Osteoblast (primary cell): ENCODE measurements around the gene TSPAN4. TPM values are rescaled to one million over a fixed set of nuclear protein-coding genes. Genes with fewer than 3 reads are reported as not detected.
A peak's percentile ranks its signal among the peaks of the same experiment; 100 is the strongest.

Source experiments
- DNase-seq: peaks from one replicate; pipeline ENCODE4 v3.0.0; 2011; ENCODE audit warnings: low spot score, mixed read lengths; ENCODE audit not compliant: insufficient read length; ENCODE audit errors: missing footprints
- H2AFZ ChIP-seq: 2 replicates; pipeline ENCODE4 v1.6.0; 2011; ENCODE audit warnings: mild to moderate bottlenecking, low read length
- H3K27ac ChIP-seq: 2 replicates; pipeline ENCODE4 v1.5.1; 2011; ENCODE audit warnings: mild to moderate bottlenecking, low read depth, low read length, moderate library complexity
- H3K27me3 ChIP-seq: 2 replicates; pipeline ENCODE4 v1.6.0; 2012; ENCODE audit warnings: mild to moderate bottlenecking, control low read depth, inconsistent platforms, low read length, moderate library complexity; ENCODE audit not compliant: insufficient read depth
- H3K36me3 ChIP-seq: 2 replicates; pipeline ENCODE4 v1.5.1; 2011; ENCODE audit warnings: mild to moderate bottlenecking, low read length, control low read depth, moderate library complexity; ENCODE audit not compliant: insufficient read depth
- H3K4me1 ChIP-seq: 2 replicates; pipeline ENCODE4 v1.5.1; 2011; ENCODE audit warnings: mild to moderate bottlenecking, low read length, control low read depth, moderate library complexity; ENCODE audit not compliant: insufficient read depth
- H3K4me2 ChIP-seq: 2 replicates; pipeline ENCODE4 v1.6.0; 2011; ENCODE audit warnings: mild to moderate bottlenecking, low read length; ENCODE audit not compliant: insufficient read depth
- H3K4me3 ChIP-seq: fragments of 200-600 bp; sonication (generic); 3 replicates; pipeline ENCODE4 v1.5.1; 2012; ENCODE audit warnings: mild to moderate bottlenecking, low read length, inconsistent platforms; ENCODE audit not compliant: insufficient read depth
- H3K79me2 ChIP-seq: 2 replicates; pipeline ENCODE4 v1.6.0; 2012; ENCODE audit warnings: mild to moderate bottlenecking, low read length, control low read depth, inconsistent platforms; ENCODE audit not compliant: insufficient read depth
- H3K9me3 ChIP-seq: 2 replicates; pipeline ENCODE4 v1.5.1; 2011; ENCODE audit warnings: low read depth, low read length, control low read depth
- H4K20me1 ChIP-seq: 2 replicates; pipeline ENCODE4 v1.6.0; 2012; ENCODE audit warnings: mild to moderate bottlenecking, low read length, control low read depth; ENCODE audit not compliant: insufficient read depth
- total RNA-seq: library from RNA; depleted of rRNA; stranded (reverse); fragments of >200 nt; gene quantifications from 2 replicates; pipeline ENCODE4 v1.2.3, GENCODE V29; 2012
- TF ChIP-seq, protein P1 (sequence below): IDR thresholded peaks from 2 replicates; pipeline ENCODE4 v1.5.1; 2011; ENCODE audit warnings: mild to moderate bottlenecking, low read depth, low read length, moderate library complexity; ENCODE audit errors: extremely low read depth

The TSPAN4 gene
- total RNA-seq, 1 donor: 168 TPM

DNA sequence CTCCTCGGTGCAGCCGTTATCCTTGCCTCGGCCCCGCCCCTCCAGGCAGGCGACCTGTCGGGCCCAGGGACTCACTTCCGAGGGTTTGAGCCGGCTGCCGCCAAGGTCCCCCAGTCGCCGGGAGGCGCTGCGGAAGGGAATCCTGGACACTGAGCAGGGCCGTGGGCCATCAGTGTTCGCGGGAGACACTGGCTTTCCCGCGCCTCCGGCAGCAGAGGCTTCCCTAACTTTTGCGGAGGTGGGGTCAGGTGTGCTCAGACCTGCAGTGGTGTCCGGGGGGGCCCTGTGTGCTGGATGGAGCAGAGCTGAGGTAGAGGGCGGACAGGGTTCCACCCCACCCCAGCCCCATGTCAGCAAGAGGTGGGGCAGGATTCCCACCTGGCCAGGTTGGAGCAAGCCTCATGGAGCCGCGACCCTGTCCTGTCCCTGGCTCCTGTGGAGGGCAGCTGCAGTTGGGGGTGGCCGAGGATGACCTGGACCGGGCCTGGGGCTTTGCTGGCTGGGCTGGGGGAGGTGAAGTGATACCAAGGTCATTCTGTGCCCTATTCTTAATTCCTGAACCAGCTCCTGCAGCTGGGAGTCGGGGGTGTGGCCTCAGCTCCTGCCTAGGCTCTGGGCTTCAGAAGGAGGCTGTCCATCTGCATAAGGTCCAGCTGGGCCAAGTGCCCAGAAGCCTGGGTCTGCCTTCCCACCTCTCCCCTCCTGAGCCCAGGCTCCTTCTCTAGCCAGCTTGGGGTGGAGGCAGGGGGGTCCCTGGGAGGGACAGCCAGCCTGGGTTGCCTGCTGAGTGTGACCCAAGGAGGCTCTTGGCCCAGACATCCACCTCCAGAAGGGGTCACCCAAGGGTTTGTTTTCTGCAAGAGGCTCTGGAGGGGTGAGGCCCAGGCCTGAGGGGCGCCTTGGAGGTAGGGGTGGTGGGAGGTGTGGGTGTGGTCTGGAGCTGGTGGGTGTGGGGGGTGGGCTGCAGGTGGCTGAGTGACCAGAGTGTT, 8.4 kb downstream of the TSPAN4 start:
- peaks cover 6% of the 10 kb centered on the region for H3K36me3 ChIP-seq
- H3K4me1 ChIP-seq: peaks cover 12% of the 10 kb centered on the region
- no peak overlapping the region for H2AFZ ChIP-seq
- DNase-seq: peak; percentile 97
- no peaks in the 10 kb centered on the region for H3K27me3 ChIP-seq
- no peak overlapping the region for H3K4me3 ChIP-seq
- H4K20me1 ChIP-seq: peaks cover 50% of the 10 kb centered on the region
- no peaks in the 10 kb centered on the region for H3K9me3 ChIP-seq
- peaks cover 93% of the 10 kb centered on the region for H3K79me2 ChIP-seq
- H3K27ac ChIP-seq: no peak overlapping the region
- TF ChIP-seq, protein P1, sequence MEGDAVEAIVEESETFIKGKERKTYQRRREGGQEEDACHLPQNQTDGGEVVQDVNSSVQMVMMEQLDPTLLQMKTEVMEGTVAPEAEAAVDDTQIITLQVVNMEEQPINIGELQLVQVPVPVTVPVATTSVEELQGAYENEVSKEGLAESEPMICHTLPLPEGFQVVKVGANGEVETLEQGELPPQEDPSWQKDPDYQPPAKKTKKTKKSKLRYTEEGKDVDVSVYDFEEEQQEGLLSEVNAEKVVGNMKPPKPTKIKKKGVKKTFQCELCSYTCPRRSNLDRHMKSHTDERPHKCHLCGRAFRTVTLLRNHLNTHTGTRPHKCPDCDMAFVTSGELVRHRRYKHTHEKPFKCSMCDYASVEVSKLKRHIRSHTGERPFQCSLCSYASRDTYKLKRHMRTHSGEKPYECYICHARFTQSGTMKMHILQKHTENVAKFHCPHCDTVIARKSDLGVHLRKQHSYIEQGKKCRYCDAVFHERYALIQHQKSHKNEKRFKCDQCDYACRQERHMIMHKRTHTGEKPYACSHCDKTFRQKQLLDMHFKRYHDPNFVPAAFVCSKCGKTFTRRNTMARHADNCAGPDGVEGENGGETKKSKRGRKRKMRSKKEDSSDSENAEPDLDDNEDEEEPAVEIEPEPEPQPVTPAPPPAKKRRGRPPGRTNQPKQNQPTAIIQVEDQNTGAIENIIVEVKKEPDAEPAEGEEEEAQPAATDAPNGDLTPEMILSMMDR: peak; percentile 19
- no peak overlapping the region for H3K4me2 ChIP-seq

DNA sequence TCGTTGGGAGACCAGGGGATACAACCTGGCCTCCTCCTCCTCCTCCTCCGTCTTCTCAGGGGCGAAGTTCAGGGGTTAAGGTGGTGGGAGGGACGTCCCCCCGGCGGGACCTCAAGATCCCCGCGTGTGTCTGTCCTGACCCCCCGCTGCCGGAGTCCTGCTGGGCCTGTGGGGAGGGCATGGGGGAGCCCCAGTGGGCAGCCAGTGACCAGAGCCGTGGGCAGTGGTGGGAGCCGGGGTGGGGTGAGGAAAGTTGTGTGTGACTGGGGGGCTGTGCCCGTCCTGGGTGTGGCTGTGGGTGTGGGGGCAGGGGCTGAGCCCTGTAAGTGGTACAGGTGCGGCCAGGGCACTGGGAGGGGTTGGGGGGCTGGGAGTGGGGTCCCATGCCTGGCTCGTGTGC, 10.1 kb downstream of the TSPAN4 start:
- H3K9me3 ChIP-seq: no peaks in the 10 kb centered on the region
- no peak overlapping the region for H2AFZ ChIP-seq
- H3K4me2 ChIP-seq: no peak overlapping the region
- TF ChIP-seq, protein P1: no peak
- H3K27me3 ChIP-seq: no peaks in the 10 kb centered on the region
- H3K36me3 ChIP-seq: peaks cover 6% of the 10 kb centered on the region
- H4K20me1 ChIP-seq: peaks cover 57% of the 10 kb centered on the region
- peaks cover 90% of the 10 kb centered on the region for H3K79me2 ChIP-seq
- no peak overlapping the region for H3K4me3 ChIP-seq
- H3K27ac ChIP-seq: no peak overlapping the region
- H3K4me1 ChIP-seq: peaks cover 4% of the 10 kb centered on the region
- no peak for DNase-seq

DNA sequence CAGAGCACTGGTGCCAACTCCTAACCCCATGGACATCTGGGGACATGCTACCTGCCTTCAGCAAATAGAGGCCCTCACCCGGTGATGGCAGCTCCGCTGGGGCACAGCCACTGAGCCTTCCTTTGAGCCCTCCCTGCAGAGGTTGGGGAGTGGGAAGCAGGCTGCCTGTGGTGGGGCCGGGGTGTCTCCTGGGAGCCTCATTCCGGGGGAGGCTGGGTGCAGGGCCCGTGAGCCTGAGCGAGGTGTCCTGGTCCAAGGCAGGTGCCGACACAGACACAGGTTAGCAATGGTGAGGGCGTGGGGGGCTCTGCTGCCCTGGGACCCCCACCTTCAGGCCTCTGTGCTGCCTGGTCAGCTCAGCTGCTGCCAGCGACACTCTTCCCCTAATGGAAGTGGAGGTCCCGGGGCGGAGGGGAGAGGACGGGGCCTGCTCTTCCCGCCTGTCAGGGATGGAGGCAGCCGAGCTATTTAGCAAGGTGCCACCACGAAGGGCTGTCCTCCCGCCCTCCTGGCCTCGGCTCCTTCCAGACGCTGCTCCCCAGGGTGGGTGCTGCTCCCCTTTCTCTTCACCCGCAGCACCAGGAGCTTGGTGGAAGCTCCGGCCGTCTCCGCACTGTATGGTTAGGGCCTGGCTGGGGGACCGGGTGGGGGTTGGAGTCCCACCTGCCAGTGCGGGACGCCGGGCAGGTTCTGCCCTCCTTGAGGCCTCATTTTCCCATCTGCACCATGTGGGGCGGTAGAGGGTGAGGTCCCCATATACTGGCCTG, 11.2 kb downstream of the TSPAN4 start:
- TF ChIP-seq, protein P1: no peak
- H4K20me1 ChIP-seq: peaks cover 57% of the 10 kb centered on the region
- no peak for DNase-seq

More for the DNA sequence above, 11.2 kb downstream of the TSPAN4 start:
- Histone ChIP-seq H3K4me2 (no peak overlapping the region), H3K79me2 (peaks cover 89% of the 10 kb centered on the region), H3K27ac (no peak overlapping the region), H3K36me3 (peaks cover 8% of the 10 kb centered on the region), H2AFZ (no peak overlapping the region), H3K9me3 (no peaks in the 10 kb centered on the region), H3K27me3 (no peaks in the 10 kb centered on the region), H3K4me3 (no peak overlapping the region), H3K4me1 (no peaks in the 10 kb centered on the region)
